Measurements from ENCODE around the gene NUP214. TPM values are rescaled to one million over a fixed set of nuclear protein-coding genes. Genes with fewer than 3 reads are reported as not detected.
"Not testable (repeated sequence)": the region's sequence is repeated elsewhere in the genome, so short reads cannot be mapped to it uniquely, and the experiment has no call there.

The NUP214 gene
- total and polyA plus RNA-seq, 8 donors, result 43.8 to 58.4 (median 47.4) TPM

DNA sequence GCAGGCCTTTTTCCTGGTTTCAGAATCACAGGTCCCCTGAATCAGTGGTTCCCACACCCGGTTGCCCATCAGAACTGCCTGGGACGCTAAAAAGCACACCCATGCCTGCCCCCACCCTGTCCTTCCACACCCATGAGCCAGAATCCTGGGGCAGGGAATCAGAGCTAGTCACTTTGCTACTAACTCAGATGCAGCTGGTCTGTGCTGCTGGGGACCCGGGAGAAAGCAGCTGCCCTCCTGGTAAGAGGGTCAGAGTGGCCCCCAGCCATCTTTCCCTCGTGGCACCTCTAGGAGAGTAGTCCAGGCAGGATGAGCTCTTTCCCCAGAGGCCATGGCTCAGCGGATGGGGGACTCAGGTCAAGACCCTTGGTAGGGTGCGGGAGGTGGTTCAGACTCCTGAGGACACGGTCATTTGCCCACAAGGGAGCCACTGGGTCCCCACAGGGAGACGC, 11.3 kb upstream of the NUP214 start:
- intact Hi-C loops (cut with DNase I), result no loop called here
- H3K27ac ChIP-seq, result no peak overlapping the region

DNA sequence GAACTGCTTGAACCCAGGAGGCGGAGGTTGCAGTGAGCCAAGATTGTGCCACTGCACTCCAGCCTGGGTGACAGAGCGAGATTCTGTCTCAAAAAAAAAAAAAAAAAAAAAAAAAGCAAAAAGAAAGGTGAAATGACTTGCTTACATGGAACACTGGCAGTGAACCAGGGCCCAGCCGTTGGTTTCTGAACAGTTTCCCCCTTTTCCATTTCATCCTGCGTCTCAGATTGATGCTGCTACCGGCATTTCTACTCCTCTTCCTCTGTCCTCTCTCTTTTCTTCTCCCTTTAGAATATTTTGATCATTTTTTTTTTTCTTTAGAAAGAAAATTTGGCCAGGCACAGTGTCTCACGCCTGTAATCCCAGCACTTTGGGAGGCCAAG, 10.0 kb upstream of the NUP214 start:
- intact Hi-C loops (cut with DNase I); ATAC-seq; H3K9me3 ChIP-seq; DNase-seq; H3K27me3 ChIP-seq; H3K36me3 ChIP-seq; H3K4me3 ChIP-seq; H3K27ac ChIP-seq; H3K4me1 ChIP-seq: not testable (repeated sequence)

More for the DNA sequence above, 11.3 kb upstream of the NUP214 start:
- Histone ChIP-seq H3K36me3 (no peaks in the 10 kb centered on the region), H3K9me3 (no peaks in the 10 kb centered on the region), H3K4me3 (no peak overlapping the region), H3K27me3 (peaks cover 0 to 5% of the 10 kb centered on the region in 2 donors), H3K4me1 (peaks cover 0 to 6% of the 10 kb centered on the region in 2 donors)
- ATAC-seq (no peak), DNase-seq (no peak)
- TF ChIP-seq, protein P1, sequence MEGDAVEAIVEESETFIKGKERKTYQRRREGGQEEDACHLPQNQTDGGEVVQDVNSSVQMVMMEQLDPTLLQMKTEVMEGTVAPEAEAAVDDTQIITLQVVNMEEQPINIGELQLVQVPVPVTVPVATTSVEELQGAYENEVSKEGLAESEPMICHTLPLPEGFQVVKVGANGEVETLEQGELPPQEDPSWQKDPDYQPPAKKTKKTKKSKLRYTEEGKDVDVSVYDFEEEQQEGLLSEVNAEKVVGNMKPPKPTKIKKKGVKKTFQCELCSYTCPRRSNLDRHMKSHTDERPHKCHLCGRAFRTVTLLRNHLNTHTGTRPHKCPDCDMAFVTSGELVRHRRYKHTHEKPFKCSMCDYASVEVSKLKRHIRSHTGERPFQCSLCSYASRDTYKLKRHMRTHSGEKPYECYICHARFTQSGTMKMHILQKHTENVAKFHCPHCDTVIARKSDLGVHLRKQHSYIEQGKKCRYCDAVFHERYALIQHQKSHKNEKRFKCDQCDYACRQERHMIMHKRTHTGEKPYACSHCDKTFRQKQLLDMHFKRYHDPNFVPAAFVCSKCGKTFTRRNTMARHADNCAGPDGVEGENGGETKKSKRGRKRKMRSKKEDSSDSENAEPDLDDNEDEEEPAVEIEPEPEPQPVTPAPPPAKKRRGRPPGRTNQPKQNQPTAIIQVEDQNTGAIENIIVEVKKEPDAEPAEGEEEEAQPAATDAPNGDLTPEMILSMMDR (IDR thresholded peaks at IDR 0.05), result no peak

DNA sequence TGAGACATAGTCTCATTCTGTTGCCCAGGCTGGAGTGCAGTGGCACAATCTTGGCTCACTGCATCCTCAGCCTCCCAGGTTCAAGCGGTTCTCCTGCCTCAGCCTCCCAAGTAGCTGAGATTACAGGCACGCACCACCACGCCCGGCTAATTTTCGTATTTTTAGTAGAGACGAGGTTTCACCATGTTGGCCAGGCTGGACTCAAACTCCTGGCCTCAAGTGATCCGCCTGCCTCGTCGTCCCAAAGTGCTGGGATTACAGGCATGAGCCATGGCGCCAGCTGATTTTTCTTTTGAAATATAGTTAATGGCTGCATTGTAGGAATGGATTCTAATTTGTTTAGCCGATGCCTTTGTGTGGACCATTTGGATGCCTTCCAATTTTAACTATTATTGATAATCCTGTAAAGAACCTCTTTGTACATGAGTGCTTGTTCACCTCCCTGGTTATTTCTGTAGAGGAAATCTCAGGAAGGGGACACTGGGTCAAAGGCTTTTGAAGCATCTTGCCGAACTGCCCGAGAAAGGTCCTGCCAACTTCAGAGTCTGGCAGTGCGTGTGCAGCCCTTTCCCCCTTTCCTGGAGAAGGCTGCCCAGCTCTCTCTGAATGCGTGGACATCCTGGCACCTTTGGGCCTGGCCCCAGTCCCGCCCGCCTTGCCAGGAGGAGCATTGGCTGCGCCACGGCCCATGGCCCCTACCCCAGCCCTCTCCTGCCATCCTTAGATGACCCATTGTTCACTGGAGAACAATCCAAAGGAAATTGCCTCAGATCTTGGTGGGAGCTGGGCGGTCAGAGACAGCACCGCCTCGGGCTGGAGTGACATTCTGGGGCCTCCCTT, 8.9 kb upstream of the NUP214 start:
- no peak for DNase-seq
- H3K4me3 ChIP-seq, result no peak overlapping the region
- TF ChIP-seq, protein P1 (IDR thresholded peaks at IDR 0.05), result no peak
- ATAC-seq, result peak; percentile 31
- peaks cover 0 to 5% of the 10 kb centered on the region in 2 donors for H3K27me3 ChIP-seq
- peaks cover 0 to 6% of the 10 kb centered on the region in 2 donors for H3K4me1 ChIP-seq
- H3K27ac ChIP-seq, result peak overlapping the region; percentile 7 to 69
- intact Hi-C loops (cut with DNase I), result no loop called here
- no peaks in the 10 kb centered on the region for H3K9me3 ChIP-seq
- no peaks in the 10 kb centered on the region for H3K36me3 ChIP-seq

DNA sequence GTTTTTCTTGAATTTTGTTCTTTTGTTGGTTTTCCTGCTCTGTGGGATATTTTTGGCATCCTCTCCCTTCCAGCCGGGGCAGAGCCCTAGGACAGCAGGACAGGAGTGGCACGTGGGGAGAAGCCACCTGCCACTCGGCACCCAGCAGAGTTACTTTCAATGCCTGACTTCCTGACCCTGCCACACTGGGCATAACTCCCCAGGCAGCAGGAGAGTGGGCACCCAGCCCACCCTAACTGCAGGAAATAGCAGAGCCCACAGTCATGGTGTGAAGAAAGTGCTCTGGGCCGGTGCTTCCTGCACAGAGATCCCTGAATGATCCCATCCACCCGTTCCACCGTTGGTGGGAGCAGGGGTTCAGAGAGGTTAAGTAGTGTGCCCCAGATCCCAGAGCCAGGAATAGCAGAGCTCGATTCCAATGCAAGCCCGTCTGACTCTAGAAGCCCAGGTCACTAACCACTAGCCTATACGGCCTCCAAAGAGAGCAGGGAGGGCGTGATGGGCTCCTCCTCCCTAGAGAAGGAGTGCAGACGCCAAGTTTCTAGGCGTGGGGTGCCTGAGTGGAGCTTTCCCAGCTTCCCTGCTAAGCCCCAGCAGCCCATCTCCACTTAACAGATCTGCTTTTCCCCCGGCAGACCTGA, 8.1 kb upstream of the NUP214 start:
- Histone ChIP-seq H3K27me3 (peaks cover 0 to 5% of the 10 kb centered on the region in 2 donors), H3K36me3 (no peaks in the 10 kb centered on the region), H3K27ac (peak overlapping the region; percentile 7 to 69), H3K9me3 (no peaks in the 10 kb centered on the region), H3K4me3 (no peak overlapping the region), H3K4me1 (peaks cover 0 to 6% of the 10 kb centered on the region in 2 donors)
- no peak for DNase-seq
- TF ChIP-seq, protein P1 (IDR thresholded peaks at IDR 0.05), result no peak
- ATAC-seq, result no peak
- intact Hi-C loops (cut with DNase I), result no loop called here

DNA sequence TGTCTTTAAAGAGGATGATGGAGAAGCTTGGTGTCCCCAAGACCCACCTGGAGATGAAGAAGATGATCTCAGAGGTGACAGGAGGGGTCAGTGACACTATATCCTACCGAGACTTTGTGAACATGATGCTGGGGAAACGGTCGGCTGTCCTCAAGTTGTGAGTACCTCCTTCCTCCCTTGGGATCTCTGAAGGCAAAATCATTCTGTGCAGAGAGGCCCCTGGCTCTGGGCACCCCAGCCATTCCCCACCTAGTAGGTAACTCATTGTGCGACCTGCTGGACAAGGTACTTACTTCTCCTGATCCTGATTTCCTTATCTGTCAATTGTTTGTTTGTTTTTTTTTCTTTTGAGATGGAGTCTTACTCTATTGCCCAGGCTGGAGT, 7.6 kb upstream of the NUP214 start:
- H3K4me1 ChIP-seq, result peaks cover 0 to 6% of the 10 kb centered on the region in 2 donors
- intact Hi-C loops (cut with DNase I), result no loop called here
- DNase-seq (no peak), ATAC-seq (no peak)
- TF ChIP-seq, protein P1 (IDR thresholded peaks at IDR 0.05), result no peak
- peaks cover 0 to 5% of the 10 kb centered on the region in 2 donors for H3K27me3 ChIP-seq
- H3K27ac ChIP-seq, result peak overlapping the region; percentile 7 to 69
- no peak overlapping the region for H3K4me3 ChIP-seq
- H3K9me3 ChIP-seq, result no peaks in the 10 kb centered on the region
- H3K36me3 ChIP-seq, result no peaks in the 10 kb centered on the region
